GM12872 (cell line): ENCODE results near the gene INPP5E.
A peak's percentile ranks its signal among the peaks of the same experiment; 100 is the strongest.

Source experiments
- TF ChIP-seq, protein P1 (sequence below): IDR thresholded peaks from 3 replicates; pipeline ENCODE4 v1.5.1; 2011; ENCODE audit warnings: low read depth, mild to moderate bottlenecking, low read length, moderate library complexity; ENCODE audit not compliant: insufficient read depth

The INPP5E gene, protein sequence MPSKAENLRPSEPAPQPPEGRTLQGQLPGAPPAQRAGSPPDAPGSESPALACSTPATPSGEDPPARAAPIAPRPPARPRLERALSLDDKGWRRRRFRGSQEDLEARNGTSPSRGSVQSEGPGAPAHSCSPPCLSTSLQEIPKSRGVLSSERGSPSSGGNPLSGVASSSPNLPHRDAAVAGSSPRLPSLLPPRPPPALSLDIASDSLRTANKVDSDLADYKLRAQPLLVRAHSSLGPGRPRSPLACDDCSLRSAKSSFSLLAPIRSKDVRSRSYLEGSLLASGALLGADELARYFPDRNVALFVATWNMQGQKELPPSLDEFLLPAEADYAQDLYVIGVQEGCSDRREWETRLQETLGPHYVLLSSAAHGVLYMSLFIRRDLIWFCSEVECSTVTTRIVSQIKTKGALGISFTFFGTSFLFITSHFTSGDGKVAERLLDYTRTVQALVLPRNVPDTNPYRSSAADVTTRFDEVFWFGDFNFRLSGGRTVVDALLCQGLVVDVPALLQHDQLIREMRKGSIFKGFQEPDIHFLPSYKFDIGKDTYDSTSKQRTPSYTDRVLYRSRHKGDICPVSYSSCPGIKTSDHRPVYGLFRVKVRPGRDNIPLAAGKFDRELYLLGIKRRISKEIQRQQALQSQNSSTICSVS

DNA sequence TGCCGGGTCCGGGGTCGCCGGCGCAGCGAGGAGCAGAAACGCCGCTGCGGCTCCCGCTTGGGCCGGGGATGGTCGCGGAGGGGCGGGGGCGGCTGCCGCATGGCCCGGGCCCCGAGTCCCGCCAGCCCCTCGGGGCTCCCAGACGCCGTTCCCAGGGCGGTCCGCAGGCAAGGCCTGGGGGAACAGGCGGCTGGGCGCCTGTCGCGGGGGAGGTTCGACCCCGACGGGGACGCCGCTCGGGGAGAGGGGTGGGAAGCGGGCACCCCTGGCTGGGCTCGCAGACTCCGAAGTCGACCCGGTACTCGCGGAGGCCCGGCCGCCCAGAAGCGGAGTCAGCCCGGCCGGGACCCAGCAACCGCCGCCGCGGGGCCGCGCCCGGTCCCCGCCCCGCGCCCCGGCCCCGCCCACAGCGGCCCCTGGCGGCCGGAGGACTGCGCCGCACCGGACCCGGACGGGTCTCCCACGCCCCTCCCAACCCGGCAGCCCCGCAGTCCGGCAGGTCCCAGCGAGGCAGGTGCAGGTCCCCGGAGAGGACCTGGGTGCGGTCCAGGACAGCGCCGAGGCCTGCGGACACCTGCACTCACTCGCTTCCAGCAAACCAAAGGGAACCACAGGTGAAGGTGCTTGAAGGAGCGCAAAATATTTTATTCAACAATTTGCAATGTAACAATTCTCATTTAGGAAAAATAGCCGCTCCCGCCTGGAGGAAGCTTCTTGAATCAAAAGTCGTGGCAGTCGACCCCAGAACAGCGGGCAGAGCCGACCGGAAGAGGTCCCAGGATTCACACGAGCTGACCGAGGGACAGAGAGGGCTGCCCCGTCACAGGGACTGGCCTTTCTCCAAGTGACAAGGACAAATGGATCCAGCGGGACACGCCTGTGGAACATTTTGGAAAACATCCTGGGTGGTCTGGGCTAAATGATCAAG lies at the start of gene INPP5E:
Gene INPP5E, minus strand, starts transcription at position 365 of the 928 bp plus-strand sequence. CDS start 426 bp downstream, outside the sequence.
- TF ChIP-seq, protein P1, sequence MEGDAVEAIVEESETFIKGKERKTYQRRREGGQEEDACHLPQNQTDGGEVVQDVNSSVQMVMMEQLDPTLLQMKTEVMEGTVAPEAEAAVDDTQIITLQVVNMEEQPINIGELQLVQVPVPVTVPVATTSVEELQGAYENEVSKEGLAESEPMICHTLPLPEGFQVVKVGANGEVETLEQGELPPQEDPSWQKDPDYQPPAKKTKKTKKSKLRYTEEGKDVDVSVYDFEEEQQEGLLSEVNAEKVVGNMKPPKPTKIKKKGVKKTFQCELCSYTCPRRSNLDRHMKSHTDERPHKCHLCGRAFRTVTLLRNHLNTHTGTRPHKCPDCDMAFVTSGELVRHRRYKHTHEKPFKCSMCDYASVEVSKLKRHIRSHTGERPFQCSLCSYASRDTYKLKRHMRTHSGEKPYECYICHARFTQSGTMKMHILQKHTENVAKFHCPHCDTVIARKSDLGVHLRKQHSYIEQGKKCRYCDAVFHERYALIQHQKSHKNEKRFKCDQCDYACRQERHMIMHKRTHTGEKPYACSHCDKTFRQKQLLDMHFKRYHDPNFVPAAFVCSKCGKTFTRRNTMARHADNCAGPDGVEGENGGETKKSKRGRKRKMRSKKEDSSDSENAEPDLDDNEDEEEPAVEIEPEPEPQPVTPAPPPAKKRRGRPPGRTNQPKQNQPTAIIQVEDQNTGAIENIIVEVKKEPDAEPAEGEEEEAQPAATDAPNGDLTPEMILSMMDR: peak; percentile 62; the same call in 2 of the 3 replicates

DNA sequence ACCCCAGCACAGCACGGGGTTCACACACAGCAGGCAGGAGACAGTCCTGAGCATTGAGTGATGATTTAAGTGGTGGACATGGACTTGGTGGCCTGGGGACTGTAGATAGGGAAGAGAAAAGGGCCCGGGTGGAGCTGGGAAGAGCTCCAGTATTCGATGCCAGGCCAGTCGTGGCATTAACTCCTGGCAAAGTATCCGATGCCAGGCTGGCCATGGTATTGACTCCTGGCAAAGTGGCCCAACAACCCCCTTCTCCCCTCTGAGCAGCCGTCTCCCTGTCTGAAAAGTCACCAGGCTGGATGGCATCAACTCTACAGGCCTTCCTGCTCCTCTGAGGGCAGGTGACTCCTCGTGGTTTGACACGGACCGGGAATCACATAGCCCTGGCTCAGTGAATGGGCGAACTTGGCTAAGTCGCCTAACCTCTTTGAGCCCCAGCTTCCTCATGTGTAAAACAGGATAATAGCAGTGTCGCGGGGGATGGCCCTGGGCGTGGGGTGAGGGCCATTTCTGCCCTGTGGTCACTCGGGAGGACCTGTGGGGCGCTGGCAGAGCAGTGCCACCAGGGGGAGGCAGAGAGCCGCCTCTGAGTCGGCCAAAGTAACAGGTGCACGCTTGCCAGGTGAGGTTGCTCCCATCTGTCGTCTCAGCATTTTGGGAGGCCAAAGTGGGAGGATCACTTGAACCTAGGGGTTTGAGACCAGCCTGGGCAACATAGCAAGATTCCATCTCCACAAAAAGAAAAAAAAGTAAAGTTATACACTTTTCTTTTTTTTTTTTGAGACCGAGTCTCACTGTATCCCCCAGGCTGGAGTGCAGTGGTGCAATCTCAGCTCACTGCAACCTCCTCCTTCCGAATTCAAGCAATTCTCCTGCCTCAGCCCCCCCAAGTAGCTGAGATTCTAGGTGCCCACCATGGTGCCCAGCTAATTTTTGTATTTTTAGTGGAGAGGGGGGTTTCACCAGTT lies 48.9 kb upstream of the INPP5E start:
- TF ChIP-seq, protein P1: peak; percentile 98

DNA sequence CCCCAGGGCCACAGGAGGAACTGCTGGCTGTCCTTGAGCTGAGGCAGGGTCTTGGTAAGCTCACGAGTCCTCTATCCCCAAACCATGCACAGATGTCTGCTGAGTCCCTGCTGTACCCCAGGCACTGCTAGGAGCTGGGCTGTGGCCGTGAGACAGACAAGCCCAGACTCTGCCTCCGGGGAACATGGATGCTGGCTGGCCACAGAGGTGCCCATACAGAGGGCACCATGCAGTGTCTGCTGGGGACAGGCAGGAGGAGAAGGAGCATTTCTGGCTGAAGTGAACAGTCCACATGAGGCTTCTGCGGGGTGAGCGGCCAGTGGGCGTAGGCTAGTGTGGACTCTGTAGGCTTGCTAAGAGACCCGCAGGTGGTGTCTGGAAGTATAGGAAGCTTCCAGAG lies 48.0 kb upstream of the INPP5E start:
- TF ChIP-seq, protein P1: no peak

DNA sequence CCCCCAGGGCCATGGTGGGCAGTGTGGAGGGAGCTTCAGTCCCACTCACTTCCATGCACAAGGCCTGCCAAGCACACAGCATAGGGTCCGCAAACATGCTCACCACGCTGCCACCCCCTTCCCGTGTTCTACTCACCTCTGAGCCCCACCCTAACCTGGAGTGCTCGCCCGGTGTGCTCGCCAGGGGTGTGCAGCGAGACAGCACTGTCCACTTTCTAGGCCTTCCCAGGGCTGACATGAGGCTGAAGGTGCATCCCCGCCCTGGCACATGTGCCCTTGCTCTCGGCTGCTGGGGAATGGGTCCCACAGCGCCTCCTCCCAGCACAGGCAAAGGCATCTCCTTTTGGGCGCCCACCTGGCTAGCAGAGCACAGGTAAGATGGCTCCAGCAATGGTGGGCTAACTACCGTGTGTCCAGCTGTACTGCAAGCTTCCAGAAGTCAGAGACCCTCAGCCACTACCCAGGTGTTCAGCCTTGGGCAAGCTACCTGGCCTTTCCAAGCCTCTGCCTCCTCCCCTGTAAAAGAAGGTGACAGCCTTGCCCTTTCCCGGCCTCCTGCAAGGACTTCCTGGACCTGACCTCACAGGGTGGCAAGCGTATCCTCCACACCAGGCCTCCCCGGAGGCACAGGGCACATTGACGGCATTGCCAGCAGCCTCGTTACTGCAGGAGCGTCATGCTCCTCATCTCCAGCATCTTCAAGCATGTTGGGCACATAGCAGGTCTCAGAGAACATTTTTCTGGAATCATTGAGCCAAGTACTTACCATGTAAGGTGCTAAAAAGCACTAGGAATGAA lies 47.4 kb upstream of the INPP5E start:
- TF ChIP-seq, protein P1: no peak

DNA sequence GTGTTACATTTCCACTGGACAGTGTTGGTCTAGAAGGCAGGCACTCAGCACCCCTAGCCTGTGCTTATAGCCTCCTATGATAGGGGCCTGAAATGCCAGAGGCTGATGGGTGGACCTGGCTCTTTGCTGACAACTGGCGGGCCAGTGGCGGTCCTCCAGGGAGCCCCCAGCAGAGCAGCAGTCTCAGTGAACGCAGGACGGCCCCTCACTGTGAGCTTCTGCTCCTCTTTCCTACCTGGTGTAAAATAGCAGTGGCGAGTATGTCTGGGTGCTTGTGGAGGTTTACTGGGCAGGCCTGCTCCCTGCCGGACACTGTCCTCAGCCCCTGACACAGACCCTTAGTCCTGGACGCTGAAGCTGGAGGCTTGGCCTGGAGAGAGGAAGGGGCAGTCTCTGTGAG lies 46.5 kb upstream of the INPP5E start:
- TF ChIP-seq, protein P1: no peak
